Loucy (cell line): ENCODE data around the gene AP3D1.
"Not testable (repeated sequence)": the region's sequence is repeated elsewhere in the genome, so short reads cannot be mapped to it uniquely, and the experiment has no call there.

Experiments used
- CTCF ChIP-seq: fragments of 200-600 bp; sonication (generic); conservative IDR thresholded peaks from 2 replicates; pipeline ENCODE4 v1.5.1; 2014; ENCODE audit warnings: mild to moderate bottlenecking, antibody characterized with exemption, low read length
- EZH2phosphoT487 ChIP-seq: fragments of 200-600 bp; IDR thresholded peaks from 2 replicates; pipeline ENCODE4 v1.6.1; 2018; ENCODE audit warnings: antibody characterized with exemption, mild to moderate bottlenecking, moderate library complexity, borderline replicate concordance

GRCh38 chr19:2200624-2201294, 49.4 kb upstream of the AP3D1 start:
- TF ChIP-seq CTCF, EZH2phosphoT487: not testable (repeated sequence)
